Measurements from ENCODE around the gene SREK1. TPM values are rescaled to one million over a fixed set of nuclear protein-coding genes. Genes with fewer than 3 reads are reported as not detected.

Gene SREK1
- total and polyA plus RNA-seq, 4 experiments from 2014 or later, result 14.3 to 73.7 (median 48.5) TPM

DNA sequence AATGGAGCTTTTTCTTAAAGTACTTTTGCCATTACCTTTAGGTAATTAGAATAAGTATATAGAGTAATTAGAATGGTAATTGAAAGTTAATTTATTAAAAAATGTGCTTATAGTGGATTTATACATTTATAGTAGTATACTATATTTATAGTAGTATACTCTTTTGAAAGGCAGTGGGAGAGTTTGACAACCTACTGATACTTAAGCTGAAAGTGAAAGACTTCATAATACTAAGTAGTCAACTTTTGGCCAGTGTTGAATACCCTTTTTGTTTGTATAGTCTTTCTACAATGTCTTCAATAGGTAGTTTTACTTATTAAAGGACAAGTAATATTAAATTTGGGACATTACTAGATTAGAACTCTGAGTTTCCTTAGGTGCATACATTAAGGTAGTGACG, 12.9 kb downstream of the SREK1 start:
- H3K36me3 ChIP-seq (ENCODE audit: insufficient read depth, low read length), result peaks cover 20% of the 10 kb centered on the region
- Mint-ChIP-seq H3K27me3 (no peaks in the 10 kb centered on the region), H3K27ac (no peak overlapping the region), H3K4me3 (no peak overlapping the region), H3K9me3 (no peaks in the 10 kb centered on the region), H3K4me1 (peaks cover 5 to 19% (median 12%) of the 10 kb centered on the region in 4 donors), H3K36me3 (peaks cover 24 to 46% of the 10 kb centered on the region in 2 donors)
- POLR2A ChIA-PET (ENCODE audit: partially characterized antibody), result interaction anchor here (1.7 kb wide), 1 partner anchor 13 kb away, joined by 16 read pairs; the partner anchor contains the start of gene SREK1
- CTCF ChIA-PET (ENCODE audit: partially characterized antibody), result interaction anchor here (1.1 kb wide), 1 partner anchor 11 kb away, joined by 3 read pairs; no protein-coding TSS in a partner anchor
- intact Hi-C loops (cut with micrococcal nuclease), result no loop called here
- H3K4me1 ChIP-seq (ENCODE audit: insufficient read depth, low read length), result peaks cover 6% of the 10 kb centered on the region
- no peak overlapping the region for H3K27ac ChIP-seq (ENCODE audit: low read depth, low read length)
- H3K27me3 ChIP-seq (ENCODE audit: insufficient read depth, low read length), result no peaks in the 10 kb centered on the region
- no peaks in the 10 kb centered on the region for H3K9me3 ChIP-seq (ENCODE audit: control insufficient read depth in 1 of 2, low read length in 2 of 2)
- no peak for DNase-seq
- H3K4me3 ChIP-seq (ENCODE audit: low read length in 2 of 2), result no peak overlapping the region

GRCh38 chr5:66161356-66161755, 17.3 kb downstream of the SREK1 start:
- Histone ChIP-seq H3K27ac (ENCODE audit: low read depth, low read length) (no peak overlapping the region), H3K4me1 (ENCODE audit: insufficient read depth, low read length) (peaks cover 5% of the 10 kb centered on the region), H3K36me3 (ENCODE audit: insufficient read depth, low read length) (peaks cover 46% of the 10 kb centered on the region), H3K27me3 (ENCODE audit: insufficient read depth, low read length) (no peaks in the 10 kb centered on the region), H3K4me3 (ENCODE audit: low read length in 2 of 2) (no peak overlapping the region), H3K9me3 (ENCODE audit: control insufficient read depth in 1 of 2, low read length in 2 of 2) (no peaks in the 10 kb centered on the region)
- POLR2A ChIA-PET (ENCODE audit: partially characterized antibody), result no interaction called here
- DNase-seq, result no peak
- intact Hi-C loops (cut with micrococcal nuclease), result no loop called here
- Mint-ChIP-seq H3K27ac (no peak overlapping the region), H3K36me3 (peaks cover 51 to 70% of the 10 kb centered on the region in 2 donors), H3K27me3 (no peaks in the 10 kb centered on the region), H3K9me3 (no peaks in the 10 kb centered on the region), H3K4me1 (peaks cover 4 to 12% (median 10%) of the 10 kb centered on the region in 4 donors), H3K4me3 (no peak overlapping the region)
- CTCF ChIA-PET (ENCODE audit: partially characterized antibody), result interaction anchor here (0.7 kb wide), 1 partner anchor 401 kb away, joined by 3 read pairs; no protein-coding TSS in a partner anchor

DNA sequence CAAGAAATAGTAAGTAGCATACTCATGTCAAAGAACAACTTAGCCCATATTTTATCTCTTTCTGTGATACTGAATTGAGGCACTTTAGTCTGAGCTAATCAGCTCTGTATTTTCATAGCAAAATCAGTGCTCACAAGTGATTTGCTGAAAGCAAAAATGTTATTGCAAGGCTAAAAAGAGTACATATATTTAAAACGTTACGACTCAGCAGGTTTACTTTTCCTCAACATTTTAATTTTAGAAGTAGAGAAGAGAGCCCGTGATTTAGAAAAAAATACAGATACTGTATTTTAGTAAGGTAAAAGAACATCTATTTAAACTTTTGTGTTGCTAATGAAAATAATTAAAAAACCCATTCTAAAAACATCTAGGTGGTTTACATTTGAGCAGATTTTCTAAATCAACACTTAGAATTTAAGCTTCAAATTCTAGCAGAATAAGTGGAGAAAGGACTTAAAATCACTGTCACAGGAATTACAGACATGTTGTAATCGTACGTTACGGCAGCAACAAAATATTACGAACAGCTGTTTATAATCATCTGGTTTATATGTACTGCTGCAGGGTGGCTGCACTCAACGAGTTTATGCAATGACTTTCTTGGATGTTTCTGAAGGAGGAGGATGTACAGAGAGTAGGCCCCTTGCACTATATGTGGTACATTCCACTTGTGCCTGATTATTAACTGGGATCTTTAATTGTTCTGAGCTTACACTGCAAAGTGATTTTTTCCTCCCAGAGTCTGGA, 20.1 kb downstream of the SREK1 start:
- Mint-ChIP-seq H3K9me3 (no peaks in the 10 kb centered on the region), H3K36me3 (peaks cover 49 to 71% of the 10 kb centered on the region in 2 donors), H3K27ac (peak overlapping the region in 1 of 7 donors; percentile 1), H3K4me1 (peaks cover 0 to 14% (median 10%) of the 10 kb centered on the region in 4 donors), H3K4me3 (no peak overlapping the region), H3K27me3 (no peaks in the 10 kb centered on the region)
- Histone ChIP-seq H3K27me3 (ENCODE audit: insufficient read depth, low read length) (no peaks in the 10 kb centered on the region), H3K4me1 (ENCODE audit: insufficient read depth, low read length) (peaks cover 5% of the 10 kb centered on the region), H3K36me3 (ENCODE audit: insufficient read depth, low read length) (peaks cover 40% of the 10 kb centered on the region), H3K4me3 (ENCODE audit: low read length in 2 of 2) (no peak overlapping the region), H3K27ac (ENCODE audit: low read depth, low read length) (no peak overlapping the region), H3K9me3 (ENCODE audit: control insufficient read depth in 1 of 2, low read length in 2 of 2) (no peaks in the 10 kb centered on the region)
- POLR2A ChIA-PET (ENCODE audit: partially characterized antibody), result interaction anchor here (1.3 to 2.3 kb wide), 2 partner anchors 13 to 20 kb away, joined by 4 to 7 read pairs; partner anchors contain the start of gene SREK1
- intact Hi-C loops (cut with micrococcal nuclease), result no loop called here
- DNase-seq, result no peak
- CTCF ChIA-PET (ENCODE audit: partially characterized antibody), result interaction anchor here (1.1 to 1.4 kb wide), 5 partner anchors 9 to 403 kb away, joined by 3 to 4 read pairs (median 3); no protein-coding TSS in a partner anchor

DNA sequence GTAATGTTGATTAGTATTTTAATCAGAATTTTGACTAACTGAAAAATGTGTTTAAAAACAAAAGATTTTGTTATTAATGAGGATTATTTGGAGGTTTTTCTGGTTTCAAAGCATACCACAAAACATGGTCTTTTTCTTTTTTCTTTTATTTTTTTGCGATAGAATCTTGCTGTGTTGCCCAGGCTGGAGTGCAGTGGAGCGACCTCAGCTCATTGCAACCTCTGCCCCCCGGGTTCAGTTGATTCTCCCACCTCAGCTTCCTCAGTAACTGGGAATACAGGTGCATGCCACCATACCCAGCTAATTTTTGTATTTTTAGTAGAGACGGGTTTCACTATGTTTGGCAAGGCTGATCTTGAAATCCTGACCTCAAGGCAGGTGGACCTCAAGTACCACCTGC, 24.1 kb downstream of the SREK1 start:
- CTCF ChIA-PET (ENCODE audit: partially characterized antibody), result interaction anchor here (0.8 to 1.5 kb wide), 4 partner anchors 11 to 408 kb away, joined by 3 to 6 read pairs (median 3); no protein-coding TSS in a partner anchor
- H3K9me3 ChIP-seq (ENCODE audit: control insufficient read depth in 1 of 2, low read length in 2 of 2), result no peaks in the 10 kb centered on the region
- H3K4me3 Mint-ChIP-seq, result no peak overlapping the region
- no peak overlapping the region for H3K27ac ChIP-seq (ENCODE audit: low read depth, low read length)
- H3K36me3 ChIP-seq (ENCODE audit: insufficient read depth, low read length), result peaks cover 14% of the 10 kb centered on the region
- POLR2A ChIA-PET (ENCODE audit: partially characterized antibody), result interaction anchor here (1.3 to 1.9 kb wide), 2 partner anchors 24 to 447 kb away, joined by 3 to 6 read pairs; partner anchors contain the start of genes NLN, SGTB and SREK1
- no peaks in the 10 kb centered on the region for H3K9me3 Mint-ChIP-seq
- H3K4me1 ChIP-seq (ENCODE audit: insufficient read depth, low read length), result peaks cover 20% of the 10 kb centered on the region
- intact Hi-C loops (cut with micrococcal nuclease), result no loop called here
- no peaks in the 10 kb centered on the region for H3K27me3 Mint-ChIP-seq
- peaks cover 44 to 55% of the 10 kb centered on the region in 2 donors for H3K36me3 Mint-ChIP-seq
- no peaks in the 10 kb centered on the region for H3K27me3 ChIP-seq (ENCODE audit: insufficient read depth, low read length)
- peaks cover 21 to 38% (median 23%) of the 10 kb centered on the region in 4 donors for H3K4me1 Mint-ChIP-seq
- peak overlapping the region in 3 of 7 donors; percentile 13 to 88 (median 41) for H3K27ac Mint-ChIP-seq
- no peak for DNase-seq
- H3K4me3 ChIP-seq (ENCODE audit: low read length in 2 of 2), result no peak overlapping the region

- CTCF ChIA-PET (ENCODE audit: partially characterized antibody), result interaction anchor here (1.2 to 1.5 kb wide), 2 partner anchors 28 to 137 kb away, joined by 3 to 6 read pairs; no protein-coding TSS in a partner anchor
Measured at GRCh38 chr5:66169534-66169933, 25.4 kb downstream of the SREK1 start.

DNA sequence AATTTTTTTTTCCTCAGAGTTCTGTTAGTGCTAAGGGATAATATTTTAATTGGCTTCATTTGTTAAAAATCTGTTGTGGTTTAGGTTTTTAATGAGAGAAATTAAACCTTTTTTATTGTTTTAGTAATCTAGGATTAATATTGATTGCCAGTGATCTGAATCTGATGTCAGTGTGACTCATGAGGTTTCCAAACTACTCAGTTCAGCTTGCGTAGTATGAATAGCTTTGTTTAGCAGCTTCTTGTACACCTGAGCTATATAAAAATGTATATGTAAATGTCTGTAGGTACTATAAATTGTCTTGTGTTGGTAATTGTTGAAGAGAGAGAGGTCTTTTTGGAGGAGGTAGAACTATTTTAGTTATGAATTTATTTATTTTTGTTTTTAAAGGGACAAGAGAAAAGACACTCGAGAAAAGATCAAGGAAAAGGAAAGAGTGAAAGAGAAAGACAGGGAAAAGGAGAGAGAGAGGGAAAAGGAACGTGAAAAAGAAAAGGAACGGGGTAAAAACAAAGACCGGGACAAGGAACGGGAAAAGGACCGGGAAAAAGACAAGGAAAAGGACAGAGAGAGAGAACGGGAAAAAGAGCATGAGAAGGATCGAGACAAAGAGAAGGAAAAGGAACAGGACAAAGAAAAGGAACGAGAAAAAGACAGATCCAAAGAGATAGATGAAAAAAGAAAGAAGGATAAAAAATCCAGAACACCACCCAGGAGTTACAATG, 26.3 kb downstream of the SREK1 start:
- Histone ChIP-seq H3K36me3 (ENCODE audit: insufficient read depth, low read length) (peaks cover 3% of the 10 kb centered on the region), H3K4me1 (ENCODE audit: insufficient read depth, low read length) (peaks cover 20% of the 10 kb centered on the region), H3K27ac (ENCODE audit: low read depth, low read length) (peak overlapping the region; percentile 15), H3K27me3 (ENCODE audit: insufficient read depth, low read length) (no peaks in the 10 kb centered on the region), H3K9me3 (ENCODE audit: control insufficient read depth in 1 of 2, low read length in 2 of 2) (no peaks in the 10 kb centered on the region), H3K4me3 (ENCODE audit: low read length in 2 of 2) (no peak overlapping the region)
- H3K27ac Mint-ChIP-seq, result peak overlapping the region; percentile 87 to 94 (median 91)
- DNase-seq, result no peak
- intact Hi-C loops (cut with micrococcal nuclease), result loop anchor here (2.0 kb wide), 3 partner anchors 136 to 1036 kb away; partner anchors contain the start of gene ERBIN
- peaks cover 45 to 52% of the 10 kb centered on the region in 2 donors for H3K36me3 Mint-ChIP-seq
- no peaks in the 10 kb centered on the region for H3K9me3 Mint-ChIP-seq
- POLR2A ChIA-PET (ENCODE audit: partially characterized antibody), result interaction anchor here (0.5 to 1.6 kb wide), 2 partner anchors 381 to 409 kb away, joined by 3 to 6 read pairs; no protein-coding TSS in a partner anchor
- H3K4me3 Mint-ChIP-seq, result peak overlapping the region in 1 of 8 donors; percentile 38
- H3K27me3 Mint-ChIP-seq, result no peaks in the 10 kb centered on the region
- peaks cover 21 to 41% (median 24%) of the 10 kb centered on the region in 4 donors for H3K4me1 Mint-ChIP-seq
- CTCF ChIA-PET (ENCODE audit: partially characterized antibody), result interaction anchor here (1.3 kb wide), 1 partner anchor 409 kb away, joined by 5 read pairs; no protein-coding TSS in a partner anchor

More at GRCh38 chr5:66169534-66169933, 25.4 kb downstream of the SREK1 start:
- Mint-ChIP-seq H3K27me3 (no peaks in the 10 kb centered on the region), H3K36me3 (peaks cover 40 to 50% of the 10 kb centered on the region in 2 donors), H3K27ac (peak overlapping the region; percentile 77 to 94 (median 90)), H3K9me3 (no peaks in the 10 kb centered on the region), H3K4me1 (peaks cover 21 to 42% (median 25%) of the 10 kb centered on the region in 4 donors), H3K4me3 (no peak overlapping the region)
- POLR2A ChIA-PET (ENCODE audit: partially characterized antibody), result interaction anchor here (1.3 to 1.9 kb wide), 2 partner anchors 25 to 448 kb away, joined by 3 to 6 read pairs; partner anchors contain the start of genes NLN, SGTB and SREK1
- H3K27ac ChIP-seq (ENCODE audit: low read depth, low read length), result no peak overlapping the region
- DNase-seq, result peak in 4 of 5 donors; percentile 39 to 58 (median 49)
- H3K4me1 ChIP-seq (ENCODE audit: insufficient read depth, low read length), result peaks cover 20% of the 10 kb centered on the region
- H3K9me3 ChIP-seq (ENCODE audit: control insufficient read depth in 1 of 2, low read length in 2 of 2), result no peaks in the 10 kb centered on the region
- no peak overlapping the region for H3K4me3 ChIP-seq (ENCODE audit: low read length in 2 of 2)
- intact Hi-C loops (cut with micrococcal nuclease), result no loop called here
- H3K27me3 ChIP-seq (ENCODE audit: insufficient read depth, low read length), result no peaks in the 10 kb centered on the region
- peaks cover 1% of the 10 kb centered on the region for H3K36me3 ChIP-seq (ENCODE audit: insufficient read depth, low read length)

Measured in CD4-positive, alpha-beta memory T cell (primary cell).